CD4-positive, alpha-beta T cell (primary cell): ENCODE measurements around the gene USP12. TPM values are rescaled to one million over a fixed set of nuclear protein-coding genes. Genes with fewer than 3 reads are reported as not detected.

Experiments
- ATAC-seq: fragments of 200-7000 bp; cut with Tn5 transposase; one replicate; pipeline ENCODE4 v1.10.0; 2022; ENCODE audit warnings: mild to moderate bottlenecking; ENCODE audit not compliant: poor library complexity
- CTCF ChIA-PET: fragments of 350-600 bp; sonication (Branson Sonifier 250); formaldehyde crosslinking; loops from one replicate; lab custom pipeline; 2021; ENCODE audit warnings: antibody characterized with exemption, inconsistent platforms; lab: Charles Lee
- POLR2A ChIA-PET: fragments of 350-600 bp; sonication (Branson Sonifier 250); formaldehyde crosslinking; loops from one replicate; lab custom pipeline; 2021; ENCODE audit warnings: antibody characterized with exemption, inconsistent platforms; lab: Charles Lee
- DNase-seq, 14 experiments: peaks; one replicate each; pipeline ENCODE4 v3.0.0-alpha.2; 2013 to 2020; ENCODE audit warnings: mixed read lengths in 2 of 14
- H3K27ac ChIP-seq, 2 donors: one replicate each; pipeline versions ENCODE4 v1.5.1 to v1.7.0; 2013; ENCODE audit warnings: low read length in 2 of 2, low read depth in 1 of 2, mild to moderate bottlenecking in 1 of 2
- H3K27me3 ChIP-seq, 2 experiments: 1 replicate in 1 of 2; 2 replicates in 1 of 2; pipeline versions ENCODE4 v1.6.1 to v1.7.0; 2013; ENCODE audit warnings: low read length in 2 of 2, control low read depth in 1 of 2, mild to moderate bottlenecking in 1 of 2, moderate library complexity in 1 of 2; ENCODE audit not compliant: insufficient read depth in 2 of 2, control insufficient read depth in 1 of 2
- H3K36me3 ChIP-seq: one replicate; pipeline ENCODE4 v1.6.1; 2013; ENCODE audit warnings: low read length, control low read depth; ENCODE audit not compliant: insufficient read depth
- H3K4me1 ChIP-seq: one replicate; pipeline ENCODE4 v1.6.1; 2013; ENCODE audit warnings: low read length, control low read depth; ENCODE audit not compliant: insufficient read depth
- H3K4me3 ChIP-seq: one replicate; pipeline ENCODE4 v1.5.1; 2013; ENCODE audit warnings: mild to moderate bottlenecking, low read length, moderate library complexity
- H3K9me3 ChIP-seq, 2 experiments: 1 replicate in 1 of 2; 2 replicates in 1 of 2; pipeline versions ENCODE4 v1.6.1 to v1.7.0; 2013; ENCODE audit warnings: low read length in 2 of 2, mild to moderate bottlenecking in 2 of 2, control low read depth in 1 of 2, moderate library complexity in 1 of 2; ENCODE audit not compliant: control insufficient read depth in 1 of 2, insufficient read depth in 1 of 2
- H3K27ac Mint-ChIP-seq: one replicate; pipeline ENCODE4 v1.8.0; 2020; ENCODE audit warnings: mixed read lengths
- H3K27me3 Mint-ChIP-seq: one replicate; pipeline ENCODE4 v1.8.0; 2021; ENCODE audit warnings: mixed read lengths
- H3K36me3 Mint-ChIP-seq: one replicate; pipeline ENCODE4 v1.8.0; 2021; ENCODE audit warnings: low read depth, mixed read lengths
- H3K4me1 Mint-ChIP-seq: one replicate; pipeline ENCODE4 v1.8.0; 2021; ENCODE audit warnings: low read depth, mixed read lengths
- H3K4me3 Mint-ChIP-seq: one replicate; pipeline ENCODE4 v1.8.0; 2020; ENCODE audit warnings: mild to moderate bottlenecking, mixed read lengths
- H3K9me3 Mint-ChIP-seq: one replicate; pipeline ENCODE4 v1.8.0; 2020; ENCODE audit warnings: mixed read lengths
- CTCF ChIP-seq: fragments of 200-600 bp; IDR thresholded peaks from one replicate; pipeline ENCODE4 v1.8.0; 2022; ENCODE audit warnings: antibody characterized with exemption, mild to moderate bottlenecking
- intact Hi-C, 2 experiments: fragments of 100-400 bp; cut with DNase I in 1 of 2; cut with micrococcal nuclease in 1 of 2; formaldehyde crosslinking; loops; one replicate each; pipeline versions ENCODE4 v1.15.1 to v1.9.0; 2023 to 2025; cut with DNase I, micrococcal nuclease
- total RNA-seq, 174 experiments: library from RNA in 2 of 174; stranded (reverse) in 2 of 174; gene quantifications; one replicate each; pipeline ENCODE4 v1.2.3 and lab custom pipeline; 2021 to 2026

The USP12 gene
- total RNA-seq, 2 experiments from 2014 or later = 56.9 to 58.8 TPM

DNA sequence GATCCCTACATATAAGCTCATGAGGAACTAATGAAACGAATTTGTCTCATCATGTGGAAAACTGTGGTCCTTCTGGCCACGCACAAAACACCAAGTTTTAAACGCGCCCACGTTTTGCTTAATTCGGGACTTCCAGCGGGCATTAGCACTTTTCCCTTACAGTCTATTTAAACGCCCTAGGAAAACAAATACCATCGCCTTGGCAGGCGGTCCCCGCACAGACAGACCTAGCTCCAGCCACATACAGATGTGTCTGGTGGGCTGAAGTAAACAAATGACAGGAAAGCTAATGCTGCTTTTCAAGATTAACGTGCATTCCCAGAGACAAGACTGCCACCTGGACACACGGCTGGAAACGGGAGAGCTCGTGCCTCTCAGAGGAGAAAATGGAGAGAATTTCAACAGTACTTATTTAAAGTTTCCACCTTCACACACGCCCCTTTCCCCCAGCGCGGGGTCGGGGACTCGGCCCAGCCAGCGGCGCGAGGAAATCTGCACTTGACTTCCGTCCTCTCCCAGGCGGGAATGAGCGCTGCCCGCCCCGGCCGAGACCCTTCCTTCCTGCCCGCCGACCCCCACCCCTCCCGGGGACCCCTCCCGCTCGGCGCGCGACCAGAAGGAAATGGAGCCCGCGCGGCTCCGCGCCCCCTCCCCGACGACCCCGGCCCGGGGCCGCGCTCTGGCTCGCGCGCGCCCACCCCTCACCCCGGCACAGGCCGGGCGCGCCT is 931 bp downstream of the USP12 start:
- H3K4me1 ChIP-seq = peaks cover 36% of the 10 kb centered on the region
- intact Hi-C loops = loop anchor here (2.0 to 10.0 kb wide), 14 partner anchors 38 to 1544 kb away; partner anchors contain the start of genes CDK8 (in 1 of the 2), GTF3A (in 1 of the 2), LNX2 (in 1 of the 2) and MTIF3 (in 1 of the 2)
- ChIA-PET CTCF (no interaction called here), POLR2A (interaction anchor here (1.3 to 1.8 kb wide), 3 partner anchors 80 to 450 kb away, joined by 4 to 12 read pairs (median 5); partner anchors contain the start of genes LNX2 and RPL21)
- Mint-ChIP-seq H3K27me3 (no peaks in the 10 kb centered on the region), H3K36me3 (peaks cover 6% of the 10 kb centered on the region), H3K27ac (peak overlapping the region; percentile 96), H3K4me3 (peak overlapping the region; percentile 99), H3K9me3 (no peaks in the 10 kb centered on the region), H3K4me1 (peaks cover 56% of the 10 kb centered on the region)
- peak overlapping the region; percentile 42 to 64 for H3K27ac ChIP-seq
- H3K27me3 ChIP-seq = no peaks in the 10 kb centered on the region
- no peaks in the 10 kb centered on the region for H3K36me3 ChIP-seq
- H3K9me3 ChIP-seq = no peaks in the 10 kb centered on the region
- H3K4me3 ChIP-seq = peak overlapping the region; percentile 63
- no peak for ATAC-seq
- DNase-seq = peak in 10 of 14 experiments; percentile 8 to 61 (median 24)
- TF ChIP-seq CTCF = no peak

GRCh38 chr13:27170221-27170515 is 1.4 kb downstream of the USP12 start:
- peak overlapping the region; percentile 42 to 64 for H3K27ac ChIP-seq
- POLR2A ChIA-PET = interaction anchor here (1.3 to 1.8 kb wide), 3 partner anchors 81 to 451 kb away, joined by 4 to 12 read pairs (median 5); partner anchors contain the start of genes LNX2 and RPL21

More at GRCh38 chr13:27170221-27170515, 1.4 kb downstream of the USP12 start:
- peak overlapping the region; percentile 96 for H3K27ac Mint-ChIP-seq
- H3K9me3 ChIP-seq = no peaks in the 10 kb centered on the region
- H3K4me1 Mint-ChIP-seq = peaks cover 61% of the 10 kb centered on the region
- H3K27me3 ChIP-seq = no peaks in the 10 kb centered on the region
- H3K27me3 Mint-ChIP-seq = no peaks in the 10 kb centered on the region
- ATAC-seq = no peak
- TF ChIP-seq CTCF = no peak
- peaks cover 36% of the 10 kb centered on the region for H3K4me1 ChIP-seq
- no peaks in the 10 kb centered on the region for H3K9me3 Mint-ChIP-seq
- CTCF ChIA-PET = no interaction called here
- no peaks in the 10 kb centered on the region for H3K36me3 ChIP-seq
- peaks cover 6% of the 10 kb centered on the region for H3K36me3 Mint-ChIP-seq
- peak overlapping the region; percentile 99 for H3K4me3 Mint-ChIP-seq
- peak in 1 of 14 experiments; percentile 70 for DNase-seq
- H3K4me3 ChIP-seq = peak overlapping the region; percentile 63
- intact Hi-C loops = loop anchor here (2.0 to 10.0 kb wide), 14 partner anchors 38 to 1545 kb away; partner anchors contain the start of genes CDK8 (in 1 of the 2), GTF3A (in 1 of the 2), LNX2 (in 1 of the 2) and MTIF3 (in 1 of the 2)
